Gastrocnemius medialis (tissue), 4 donors: ENCODE measurements around the gene TMEM201. TPM values are rescaled to one million over a fixed set of nuclear protein-coding genes. Genes with fewer than 3 reads are reported as not detected.
"Not testable (repeated sequence)": the region's sequence is repeated elsewhere in the genome, so short reads cannot be mapped to it uniquely, and the experiment has no call there.

Experiments
- ATAC-seq, 2 donors: fragments of 150-250 bp; one replicate each; pipeline ENCODE4 v1.9.1; 2016
- DNase-seq, 2 donors: peaks; one replicate each; pipeline ENCODE4 v3.0.0-alpha.2; 2019
- H3K27ac ChIP-seq, 4 donors: fragments of 200-600 bp; sonication (generic); 1 replicate in 1 of 4; 2 replicates in 3 of 4; pipeline ENCODE4 v1.5.1; 2016 to 2018; ENCODE audit warnings: mild to moderate bottlenecking in 2 of 4, moderate library complexity in 1 of 4
- H3K27me3 ChIP-seq, 3 donors: fragments of 200-600 bp; sonication (generic) in 2 of 3; 1 replicate in 1 of 3; 2 replicates in 2 of 3; pipeline versions ENCODE4 v1.5.1 to v1.6.0; 2016 to 2019; ENCODE audit warnings: mild to moderate bottlenecking in 1 of 3, moderate library complexity in 1 of 3
- H3K36me3 ChIP-seq, 2 donors: fragments of 200-600 bp; sonication (generic) in 1 of 2; one replicate each; pipeline ENCODE4 v1.5.1; 2017 to 2018
- H3K4me1 ChIP-seq, 2 donors: fragments of 200-600 bp; sonication (generic) in 1 of 2; one replicate each; pipeline ENCODE4 v1.5.1; 2016 to 2017; ENCODE audit warnings: mild to moderate bottlenecking in 2 of 2
- H3K4me3 ChIP-seq, 4 donors: fragments of 200-600 bp; sonication (generic) in 3 of 4; 1 replicate in 1 of 4; 2 replicates in 3 of 4; pipeline ENCODE4 v1.5.1; 2016 to 2019; ENCODE audit warnings: mild to moderate bottlenecking in 2 of 4
- H3K9me3 ChIP-seq, 3 donors: fragments of 200-600 bp; sonication (generic) in 2 of 3; 1 replicate in 1 of 3; 2 replicates in 2 of 3; pipeline ENCODE4 v1.5.1; 2016 to 2019
- CTCF ChIP-seq, 5 experiments: fragments of 450-650 bp in 3 of 5; fragments of 200-600 bp in 2 of 5; sonication (generic) in 2 of 5; IDR thresholded peaks in 4 of 5; conservative IDR thresholded peaks in 1 of 5; 1 replicate in 4 of 5; 2 replicates in 1 of 5; pipeline ENCODE4 v1.5.1; 2016 to 2019; ENCODE audit warnings: antibody characterized with exemption in 5 of 5, mild to moderate bottlenecking in 3 of 5, moderate library complexity in 3 of 5
- POLR2A ChIP-seq, 2 donors: fragments of 450-650 bp; IDR thresholded peaks; one replicate each; pipeline ENCODE4 v1.6.1; 2017; ENCODE audit warnings: antibody characterized with exemption in 2 of 2, mild to moderate bottlenecking in 2 of 2, moderate library complexity in 2 of 2
- in situ Hi-C, 4 donors: fragments of 200-750 bp; cut with MboI; loops; one replicate each; pipeline versions ENCODE4 v1.15.0 to v1.8.0; 2017; ENCODE audit warnings: low sequenced_read_pairs in 4 of 4
- intact Hi-C: fragments of 100-400 bp; cut with DNase I; formaldehyde crosslinking; loops from one replicate; pipeline ENCODE4 v1.15.1; 2023; ENCODE audit warnings: low total_unique reads
- total RNA-seq, 4 donors: library from RNA; depleted of rRNA; stranded (reverse); fragments of >200 nt; gene quantifications; one replicate each; pipeline versions ENCODE4 v1.1.0 to v1.2.3, GENCODE V29; 2016

Gene TMEM201
- total RNA-seq, 4 donors from 2014 or later, result 21.5 to 67.6 (median 31.7) TPM

GRCh38 chr1:9561429-9561828, 27.3 kb upstream of the TMEM201 start:
- ATAC-seq (peak; percentile 85 to 93), DNase-seq (peak; percentile 53 to 57)
- no peaks in the 10 kb centered on the region for H3K27me3 ChIP-seq
- H3K9me3 ChIP-seq, result no peaks in the 10 kb centered on the region
- in situ Hi-C loops (no loop called here), intact Hi-C loops (loop anchor here (2.0 kb wide), 1 partner anchor 25 kb away; no protein-coding TSS in a partner anchor)
- peaks cover 58 to 61% of the 10 kb centered on the region in 2 donors for H3K4me1 ChIP-seq
- peaks cover 0 to 9% of the 10 kb centered on the region in 2 donors for H3K36me3 ChIP-seq
- TF ChIP-seq POLR2A (IDR thresholded peaks at IDR 0.05) (no peak), CTCF (IDR thresholded peaks at IDR 0.05 in 4 of 5, conservative IDR thresholded peaks at IDR 0.05 in 1 of 5) (no peak)
- H3K27ac ChIP-seq, result peak overlapping the region; percentile 94 to 100 (median 96)
- no peak overlapping the region for H3K4me3 ChIP-seq

- Histone ChIP-seq H3K4me1 (peaks cover 11 to 20% of the 10 kb centered on the region in 2 donors), H3K27ac (peak overlapping the region in 1 of 4 donors; percentile 68), H3K36me3 (peaks cover 0 to 42% of the 10 kb centered on the region in 2 donors), H3K9me3 (no peaks in the 10 kb centered on the region), H3K4me3 (no peak overlapping the region), H3K27me3 (no peaks in the 10 kb centered on the region)
- in situ Hi-C loops (loop anchor here in 1 of 4 donors (5.0 kb wide), 1 partner anchor 72 kb away; no protein-coding TSS in a partner anchor), intact Hi-C loops (no loop called here)
- TF ChIP-seq CTCF (IDR thresholded peaks at IDR 0.05 in 4 of 5, conservative IDR thresholded peaks at IDR 0.05 in 1 of 5), result no peak
- TF ChIP-seq POLR2A (IDR thresholded peaks at IDR 0.05), result no peak
- ATAC-seq, result no peak
- no peak for DNase-seq
Measured at GRCh38 chr1:9569267-9569666, 19.4 kb upstream of the TMEM201 start.

- intact Hi-C loops, H3K9me3 ChIP-seq, H3K27me3 ChIP-seq, H3K4me3 ChIP-seq: not testable (repeated sequence)
- H3K36me3 ChIP-seq, result peaks cover 0 to 42% of the 10 kb centered on the region in 2 donors
- peak overlapping the region; percentile 41 to 68 (median 58) for H3K27ac ChIP-seq
- ATAC-seq (peak; percentile 71 to 75), DNase-seq (peak in 1 of 2 donors; percentile 63)
- in situ Hi-C loops, result loop anchor here in 2 of 4 donors (5.0 kb wide), 2 partner anchors 69 to 79 kb away; no protein-coding TSS in a partner anchor
- peaks cover 11 to 20% of the 10 kb centered on the region in 2 donors for H3K4me1 ChIP-seq
Measured at GRCh38 chr1:9570886-9571529, 17.7 kb upstream of the TMEM201 start.

- Histone ChIP-seq H3K27ac (peak overlapping the region in 2 of 4 donors; percentile 1 to 43), H3K36me3 (peaks cover 0 to 40% of the 10 kb centered on the region in 2 donors), H3K4me3 (no peak overlapping the region), H3K9me3 (no peaks in the 10 kb centered on the region), H3K4me1 (peaks cover 11 to 20% of the 10 kb centered on the region in 2 donors), H3K27me3 (no peaks in the 10 kb centered on the region)
- in situ Hi-C loops, result loop anchor here in 2 of 4 donors (5.0 kb wide), 2 partner anchors 71 to 81 kb away; no protein-coding TSS in a partner anchor
- intact Hi-C loops, result loop anchor here (1.0 kb wide), 1 partner anchor 78 kb away; no protein-coding TSS in a partner anchor
- no peak for DNase-seq
- TF ChIP-seq POLR2A (IDR thresholded peaks at IDR 0.05) (no peak), CTCF (IDR thresholded peaks at IDR 0.05 in 4 of 5, conservative IDR thresholded peaks at IDR 0.05 in 1 of 5) (peak in 4 of 5 experiments; percentile 13 to 42 (median 32))
- peak in 1 of 2 donors; percentile 45 for ATAC-seq
Measured at GRCh38 chr1:9573723-9574122, 15.0 kb upstream of the TMEM201 start.

- Histone ChIP-seq H3K27me3 (no peaks in the 10 kb centered on the region), H3K9me3 (no peaks in the 10 kb centered on the region), H3K4me3 (no peak overlapping the region), H3K27ac (no peak overlapping the region), H3K4me1 (peaks cover 11 to 16% of the 10 kb centered on the region in 2 donors), H3K36me3 (peaks cover 0 to 48% of the 10 kb centered on the region in 2 donors)
- DNase-seq (no peak), ATAC-seq (no peak)
- intact Hi-C loops, result no loop called here
- in situ Hi-C loops, result no loop called here
- TF ChIP-seq CTCF (IDR thresholded peaks at IDR 0.05 in 4 of 5, conservative IDR thresholded peaks at IDR 0.05 in 1 of 5) (no peak), POLR2A (IDR thresholded peaks at IDR 0.05) (no peak)
Measured at GRCh38 chr1:9575486-9575885, 13.2 kb upstream of the TMEM201 start.
